Mucosa of descending colon (tissue), 3 donors: ENCODE measurements around the gene FAM9C. TPM values are rescaled to one million over a fixed set of nuclear protein-coding genes. Genes with fewer than 3 reads are reported as not detected.
A peak's percentile ranks its signal among the peaks of the same experiment; 100 is the strongest.
"Not testable (repeated sequence)": the region's sequence is repeated elsewhere in the genome, so short reads cannot be mapped to it uniquely, and the experiment has no call there.

Source experiments
- ATAC-seq: fragments of 200-7000 bp; cut with Tn5 transposase; one replicate; pipeline ENCODE4 v1.9.1; 2020; ENCODE audit warnings: mild to moderate bottlenecking, moderate library complexity
- DNase-seq, 3 donors: peaks; one replicate each; pipeline ENCODE4 v3.0.0-alpha.2; 2020
- H3K36me3 ChIP-seq: fragments of 200-600 bp; one replicate; pipeline ENCODE4 v1.8.0; 2021; ENCODE audit warnings: low read depth, mild to moderate bottlenecking
- H3K4me1 ChIP-seq: fragments of 200-600 bp; one replicate; pipeline ENCODE4 v1.8.0; 2021; ENCODE audit warnings: low read depth, mild to moderate bottlenecking
- H3K4me3 ChIP-seq: fragments of 200-600 bp; one replicate; pipeline ENCODE4 v1.8.0; 2021; ENCODE audit warnings: mild to moderate bottlenecking
- H3K9me3 ChIP-seq: fragments of 200-600 bp; one replicate; pipeline ENCODE4 v1.8.0; 2021; ENCODE audit warnings: mild to moderate bottlenecking
- CTCF ChIP-seq: fragments of 200-600 bp; IDR thresholded peaks from one replicate; pipeline ENCODE4 v1.8.0; 2022; ENCODE audit warnings: antibody characterized with exemption, mild to moderate bottlenecking
- intact Hi-C, 2 donors: fragments of 100-400 bp; cut with DNase I in 1 of 2; cut with micrococcal nuclease in 1 of 2; formaldehyde crosslinking; loops; one replicate each; pipeline versions ENCODE4 v1.11.0 to v1.11.1; 2022; cut with DNase I, micrococcal nuclease
- total RNA-seq, 3 donors: library from RNA; stranded (reverse); fragmentation: NEBNext Ultra II Directional in 2 of 3; extraction: Animal tissue kit (Norgen Biotek cat#: 25700) in 2 of 3; gene quantifications; one replicate each; pipeline versions ENCODE4 v1.2.1 to v1.2.4, GENCODE V29; 2021 to 2023
- donor health status: DM: no; HTN: no; CAD: no; lungs with moderate emphysema.
- donor health status: DM: no; HTN: no; CAD: no.
- donor health status: DM: no; HTN: yes; CAD: no.

FAM9C gene
- total RNA-seq, 3 donors from 2014 or later, result 0.13 TPM; not detected in 2

GRCh38 chrX:13084611-13085010, 40.2 kb upstream of the FAM9C start:
- ATAC-seq (no peak), DNase-seq (no peak)
- peaks cover 6% of the 10 kb centered on the region for H3K4me1 ChIP-seq
- intact Hi-C loops, result no loop called here
- no peak overlapping the region for H3K4me3 ChIP-seq
- no peaks in the 10 kb centered on the region for H3K36me3 ChIP-seq
- TF ChIP-seq CTCF, result no peak
- H3K9me3 ChIP-seq, result no peaks in the 10 kb centered on the region

- H3K4me1 ChIP-seq, ATAC-seq, intact Hi-C loops, H3K36me3 ChIP-seq, DNase-seq, H3K9me3 ChIP-seq, H3K4me3 ChIP-seq: not testable (repeated sequence)
These were observed 39.4 kb upstream of the FAM9C start for GRCh38 chrX:13083755-13084326.

- Histone ChIP-seq H3K4me3 (no peak overlapping the region), H3K9me3 (no peaks in the 10 kb centered on the region), H3K36me3 (no peaks in the 10 kb centered on the region), H3K4me1 (peaks cover 6% of the 10 kb centered on the region)
- TF ChIP-seq CTCF, result no peak
- intact Hi-C loops, result no loop called here
- no peak for DNase-seq
- no peak for ATAC-seq
These were observed 38.0 kb upstream of the FAM9C start for GRCh38 chrX:13082206-13083065.

- peaks cover 6% of the 10 kb centered on the region for H3K4me1 ChIP-seq
These were observed 37.2 kb upstream of the FAM9C start for GRCh38 chrX:13081395-13082205.

GRCh38 chrX:13080128-13080795, 35.8 kb upstream of the FAM9C start:
- DNase-seq (no peak), ATAC-seq (no peak)
- Histone ChIP-seq H3K4me3 (no peak overlapping the region), H3K9me3 (no peaks in the 10 kb centered on the region), H3K36me3 (no peaks in the 10 kb centered on the region), H3K4me1 (peaks cover 6% of the 10 kb centered on the region)
- intact Hi-C loops, result no loop called here
- TF ChIP-seq CTCF, result no peak

More at GRCh38 chrX:13081395-13082205, 37.2 kb upstream of the FAM9C start:
- Histone ChIP-seq H3K36me3 (no peaks in the 10 kb centered on the region), H3K9me3 (no peaks in the 10 kb centered on the region), H3K4me3 (no peak overlapping the region)
- ATAC-seq (peak; percentile 68), DNase-seq (no peak)
- intact Hi-C loops, result no loop called here
- no peak for TF ChIP-seq CTCF
